Measurements from ENCODE around the gene MYO7A. TPM values are rescaled to one million over a fixed set of nuclear protein-coding genes. Genes with fewer than 3 reads are reported as not detected.

MYO7A gene
- total RNA-seq, 4 donors from 2014 or later: 2.0 to 18.2 (median 6.6) TPM

- H3K36me3 ChIP-seq: no peaks in the 10 kb centered on the region
- H3K4me3 ChIP-seq: peak overlapping the region in 1 of 2 donors; percentile 21
- no peaks in the 10 kb centered on the region for H3K9me3 ChIP-seq
- no peaks in the 10 kb centered on the region for H3K27me3 ChIP-seq
- H3K4me1 ChIP-seq: no peaks in the 10 kb centered on the region
- H3K27ac ChIP-seq: no peak overlapping the region
- no peak for DNase-seq
- intact Hi-C loops (cut with DNase I; ENCODE audit: low total_unique reads): no loop called here
- TF ChIP-seq CTCF (IDR thresholded peaks at IDR 0.05) (no peak), POLR2A (IDR thresholded peaks at IDR 0.05) (no peak)
Observed at GRCh38 chr11:77147668-77148321, 19.7 kb downstream of the MYO7A start.

GRCh38 chr11:77148963-77149715 lies 21.1 kb downstream of the MYO7A start:
- Histone ChIP-seq H3K27ac (no peak overlapping the region), H3K27me3 (no peaks in the 10 kb centered on the region), H3K36me3 (no peaks in the 10 kb centered on the region), H3K9me3 (no peaks in the 10 kb centered on the region), H3K4me1 (no peaks in the 10 kb centered on the region), H3K4me3 (no peak overlapping the region)
- TF ChIP-seq CTCF (IDR thresholded peaks at IDR 0.05): no peak
- TF ChIP-seq POLR2A (IDR thresholded peaks at IDR 0.05): no peak
- DNase-seq: no peak
- intact Hi-C loops (cut with DNase I; ENCODE audit: low total_unique reads): no loop called here

- Histone ChIP-seq H3K9me3 (no peaks in the 10 kb centered on the region), H3K27ac (no peak overlapping the region), H3K4me3 (no peak overlapping the region), H3K36me3 (no peaks in the 10 kb centered on the region), H3K27me3 (no peaks in the 10 kb centered on the region), H3K4me1 (no peaks in the 10 kb centered on the region)
- no peak for TF ChIP-seq CTCF (IDR thresholded peaks at IDR 0.05)
- no peak for TF ChIP-seq POLR2A (IDR thresholded peaks at IDR 0.05)
- no peak for DNase-seq
- intact Hi-C loops (cut with DNase I; ENCODE audit: low total_unique reads): no loop called here
Observed at GRCh38 chr11:77149716-77150392, 21.8 kb downstream of the MYO7A start.

GRCh38 chr11:77150836-77151235 lies 22.8 kb downstream of the MYO7A start:
- no peak for TF ChIP-seq CTCF (IDR thresholded peaks at IDR 0.05)
- no peak for TF ChIP-seq POLR2A (IDR thresholded peaks at IDR 0.05)
- DNase-seq: no peak
- no peaks in the 10 kb centered on the region for H3K9me3 ChIP-seq
- H3K4me3 ChIP-seq: no peak overlapping the region
- intact Hi-C loops (cut with DNase I; ENCODE audit: low total_unique reads): no loop called here
- no peaks in the 10 kb centered on the region for H3K36me3 ChIP-seq
- H3K27me3 ChIP-seq: no peaks in the 10 kb centered on the region
- H3K4me1 ChIP-seq: no peaks in the 10 kb centered on the region
- no peak overlapping the region for H3K27ac ChIP-seq
